WTC11 (cell line): Measurements from ENCODE around the gene ZDHHC11. TPM values are rescaled to one million over a fixed set of nuclear protein-coding genes. Genes with fewer than 3 reads are reported as not detected.

ENCODE experiments used
- ATAC-seq: fragments of 200-7000 bp; cut with Tn5 transposase; 2 replicates; pipeline ENCODE4 v1.10.0; 2021; ENCODE audit warnings: mild to moderate bottlenecking, moderate library complexity
- CTCF ChIA-PET: fragments of 300-600 bp; sonication (Branson Sonifier 250); formaldehyde crosslinking; loops from one replicate; lab custom pipeline; 2021; ENCODE audit warnings: antibody characterized with exemption; lab: Charles Lee
- POLR2A ChIA-PET: fragments of 350-600 bp; sonication (Branson Sonifier 250); formaldehyde crosslinking; loops from one replicate; lab custom pipeline; 2021; ENCODE audit warnings: antibody characterized with exemption; lab: Charles Lee
- DNase-seq: peaks from one replicate; pipeline ENCODE4 v3.0.0; 2021; ENCODE audit warnings: low spot score
- H3K27ac Mint-ChIP-seq: 2 replicates; pipeline ENCODE4 v1.8.0; 2021; ENCODE audit warnings: mixed read lengths
- H3K27me3 Mint-ChIP-seq: 2 replicates; pipeline ENCODE4 v1.8.0; 2021; ENCODE audit warnings: low read depth, mild to moderate bottlenecking, moderate library complexity, mixed read lengths
- H3K36me3 Mint-ChIP-seq: 2 replicates; pipeline ENCODE4 v1.8.0; 2021; ENCODE audit warnings: mixed read lengths
- H3K4me1 Mint-ChIP-seq: 2 replicates; pipeline ENCODE4 v1.8.0; 2022; ENCODE audit warnings: mixed read lengths
- H3K4me3 Mint-ChIP-seq: 2 replicates; pipeline ENCODE4 v1.8.0; 2021; ENCODE audit warnings: mild to moderate bottlenecking, moderate library complexity, mixed read lengths
- H3K9me3 Mint-ChIP-seq: 2 replicates; pipeline ENCODE4 v1.8.0; 2021; ENCODE audit warnings: mixed read lengths
- ATF1 ChIP-seq: sonication (generic); formaldehyde crosslinking; IDR thresholded peaks from 2 replicates; pipeline ENCODE4 v1.8.1; 2023; ENCODE audit warnings: mild to moderate bottlenecking, moderate library complexity, missing genetic modification reagents
- CBFB ChIP-seq: sonication (generic); formaldehyde crosslinking; IDR thresholded peaks from 2 replicates; pipeline ENCODE4 v1.8.1; 2022; ENCODE audit warnings: mild to moderate bottlenecking, low read depth, missing genetic modification reagents
- CREB1 ChIP-seq: sonication (generic); formaldehyde crosslinking; IDR thresholded peaks from 2 replicates; pipeline ENCODE4 v1.8.0; 2023; ENCODE audit warnings: mild to moderate bottlenecking, missing genetic modification reagents
- ESRRA ChIP-seq: sonication (generic); formaldehyde crosslinking; IDR thresholded peaks from 2 replicates; pipeline ENCODE4 v1.8.1; 2022; ENCODE audit warnings: mild to moderate bottlenecking, missing genetic modification reagents, borderline replicate concordance
- FOXJ3 ChIP-seq: sonication (generic); formaldehyde crosslinking; IDR thresholded peaks from 2 replicates; pipeline ENCODE4 v1.9.0; 2021; ENCODE audit warnings: missing genetic modification reagents, mild to moderate bottlenecking, borderline replicate concordance
- GRHL2 ChIP-seq: fragments of 250-450 bp; sonication (Bioruptor Pico); IDR thresholded peaks from 2 replicates; pipeline ENCODE4 v1.8.0; 2022; ENCODE audit warnings: mild to moderate bottlenecking, moderate library complexity; ENCODE audit not compliant: insufficient replicate concordance, severe bottlenecking
- GTF2I ChIP-seq: fragments of 250-450 bp; sonication (Bioruptor Pico); conservative IDR thresholded peaks from 2 replicates; pipeline ENCODE4 v1.4.0; 2021; ENCODE audit warnings: mild to moderate bottlenecking
- HMGA2 ChIP-seq: fragments of 250-450 bp; sonication (Bioruptor Pico); IDR thresholded peaks from 2 replicates; pipeline ENCODE4 v1.4.0; 2021; ENCODE audit warnings: mild to moderate bottlenecking, moderate library complexity
- JAZF1 ChIP-seq: fragments of 250-450 bp; sonication (Bioruptor Pico); IDR thresholded peaks from 2 replicates; pipeline ENCODE4 v1.9.0; 2021; ENCODE audit warnings: moderate library complexity, mild to moderate bottlenecking, inconsistent platforms
- NFE2L1 ChIP-seq: sonication (generic); formaldehyde crosslinking; IDR thresholded peaks from 2 replicates; pipeline ENCODE4 v1.8.1; 2023; ENCODE audit warnings: missing genetic modification reagents
- SMAD4 ChIP-seq: sonication (generic); formaldehyde crosslinking; IDR thresholded peaks from 2 replicates; pipeline ENCODE4 v1.8.0; 2022; ENCODE audit warnings: mild to moderate bottlenecking, missing genetic modification reagents
- TCF7 ChIP-seq: sonication (generic); formaldehyde crosslinking; IDR thresholded peaks from 2 replicates; pipeline ENCODE4 v1.8.0; 2022; ENCODE audit warnings: mild to moderate bottlenecking, low read depth, missing genetic modification reagents, moderate library complexity
- TEAD1 ChIP-seq: sonication (generic); formaldehyde crosslinking; IDR thresholded peaks from 2 replicates; pipeline ENCODE4 v1.8.0; 2022; ENCODE audit warnings: mild to moderate bottlenecking, missing genetic modification reagents
- USF1 ChIP-seq: sonication (generic); formaldehyde crosslinking; IDR thresholded peaks from 2 replicates; pipeline ENCODE4 v1.8.0; 2022; ENCODE audit warnings: mild to moderate bottlenecking, missing genetic modification reagents
- ZNF317 ChIP-seq: sonication (generic); formaldehyde crosslinking; IDR thresholded peaks from 2 replicates; pipeline ENCODE4 v1.8.1; 2023; ENCODE audit warnings: low read depth, mild to moderate bottlenecking, moderate library complexity, missing genetic modification reagents, borderline replicate concordance
- ZNF512 ChIP-seq: sonication (generic); formaldehyde crosslinking; IDR thresholded peaks from 2 replicates; pipeline ENCODE4 v1.8.1; 2022; ENCODE audit warnings: missing genetic modification reagents, borderline replicate concordance
- ZNF532 ChIP-seq: fragments of 250-450 bp; sonication (Bioruptor Pico); IDR thresholded peaks from 2 replicates; pipeline ENCODE4 v1.9.0; 2021; ENCODE audit warnings: mild to moderate bottlenecking, borderline replicate concordance
- total RNA-seq: library from RNA; stranded (reverse); gene quantifications from 3 replicates; pipeline ENCODE4 v1.2.3, GENCODE V29; 2021
- TF ChIP-seq, protein P1 (sequence below): fragments of 250-450 bp; sonication (Bioruptor Pico); IDR thresholded peaks from 2 replicates; pipeline ENCODE4 v1.9.0; 2021; ENCODE audit warnings: mild to moderate bottlenecking
- TF ChIP-seq, protein P2 (sequence below): sonication (generic); formaldehyde crosslinking; IDR thresholded peaks from 2 replicates; pipeline ENCODE4 v1.8.1; 2023; ENCODE audit warnings: mild to moderate bottlenecking, missing genetic modification reagents, moderate library complexity

The ZDHHC11 gene
- total RNA-seq, 1 experiment from 2014 or later, result 21.4 TPM

GRCh38 chr5:885127-885442 is 34.3 kb upstream of the ZDHHC11 start:
- Mint-ChIP-seq H3K9me3 (peaks cover 5% of the 10 kb centered on the region), H3K4me1 (no peaks in the 10 kb centered on the region), H3K27me3 (no peaks in the 10 kb centered on the region), H3K27ac (no peak overlapping the region), H3K4me3 (no peak overlapping the region), H3K36me3 (peaks cover 95% of the 10 kb centered on the region)
- ChIA-PET POLR2A (no interaction called here), CTCF (interaction anchor here (1.2 kb wide), 1 partner anchor 38 kb away, joined by 3 read pairs; no protein-coding TSS in a partner anchor)
- no peak for TF ChIP-seq ZNF512 (CRISPR knock-in tag)
- no peak for TF ChIP-seq GRHL2
- no peak for TF ChIP-seq SMAD4
- no peak for TF ChIP-seq FOXJ3 (CRISPR knock-in tag)
- no peak for TF ChIP-seq ZNF317 (CRISPR knock-in tag)
- no peak for TF ChIP-seq NFE2L1 (CRISPR knock-in tag)
- no peak for TF ChIP-seq USF1
- TF ChIP-seq CBFB (CRISPR knock-in tag), result no peak
- no peak for TF ChIP-seq ATF1
- TF ChIP-seq JAZF1 (CRISPR knock-in tag), result no peak
- TF ChIP-seq HMGA2 (CRISPR knock-in tag), result no peak
- TF ChIP-seq TEAD1 (CRISPR knock-in tag), result no peak
- TF ChIP-seq ESRRA (CRISPR knock-in tag), result no peak
- no peak for TF ChIP-seq CREB1
- TF ChIP-seq, protein P1, sequence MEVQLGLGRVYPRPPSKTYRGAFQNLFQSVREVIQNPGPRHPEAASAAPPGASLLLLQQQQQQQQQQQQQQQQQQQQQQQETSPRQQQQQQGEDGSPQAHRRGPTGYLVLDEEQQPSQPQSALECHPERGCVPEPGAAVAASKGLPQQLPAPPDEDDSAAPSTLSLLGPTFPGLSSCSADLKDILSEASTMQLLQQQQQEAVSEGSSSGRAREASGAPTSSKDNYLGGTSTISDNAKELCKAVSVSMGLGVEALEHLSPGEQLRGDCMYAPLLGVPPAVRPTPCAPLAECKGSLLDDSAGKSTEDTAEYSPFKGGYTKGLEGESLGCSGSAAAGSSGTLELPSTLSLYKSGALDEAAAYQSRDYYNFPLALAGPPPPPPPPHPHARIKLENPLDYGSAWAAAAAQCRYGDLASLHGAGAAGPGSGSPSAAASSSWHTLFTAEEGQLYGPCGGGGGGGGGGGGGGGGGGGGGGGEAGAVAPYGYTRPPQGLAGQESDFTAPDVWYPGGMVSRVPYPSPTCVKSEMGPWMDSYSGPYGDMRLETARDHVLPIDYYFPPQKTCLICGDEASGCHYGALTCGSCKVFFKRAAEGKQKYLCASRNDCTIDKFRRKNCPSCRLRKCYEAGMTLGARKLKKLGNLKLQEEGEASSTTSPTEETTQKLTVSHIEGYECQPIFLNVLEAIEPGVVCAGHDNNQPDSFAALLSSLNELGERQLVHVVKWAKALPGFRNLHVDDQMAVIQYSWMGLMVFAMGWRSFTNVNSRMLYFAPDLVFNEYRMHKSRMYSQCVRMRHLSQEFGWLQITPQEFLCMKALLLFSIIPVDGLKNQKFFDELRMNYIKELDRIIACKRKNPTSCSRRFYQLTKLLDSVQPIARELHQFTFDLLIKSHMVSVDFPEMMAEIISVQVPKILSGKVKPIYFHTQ (CRISPR knock-in tag), result no peak
- TF ChIP-seq, protein P2, sequence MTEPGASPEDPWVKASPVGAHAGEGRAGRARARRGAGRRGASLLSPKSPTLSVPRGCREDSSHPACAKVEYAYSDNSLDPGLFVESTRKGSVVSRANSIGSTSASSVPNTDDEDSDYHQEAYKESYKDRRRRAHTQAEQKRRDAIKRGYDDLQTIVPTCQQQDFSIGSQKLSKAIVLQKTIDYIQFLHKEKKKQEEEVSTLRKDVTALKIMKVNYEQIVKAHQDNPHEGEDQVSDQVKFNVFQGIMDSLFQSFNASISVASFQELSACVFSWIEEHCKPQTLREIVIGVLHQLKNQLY (CRISPR knock-in tag), result no peak
- no peak for TF ChIP-seq TCF7
- TF ChIP-seq ZNF532 (CRISPR knock-in tag), result no peak
- TF ChIP-seq GTF2I, result no peak
- ATAC-seq, result no peak
- DNase-seq, result no peak
